ENCODE measurements around the gene CYBB.

DNA sequence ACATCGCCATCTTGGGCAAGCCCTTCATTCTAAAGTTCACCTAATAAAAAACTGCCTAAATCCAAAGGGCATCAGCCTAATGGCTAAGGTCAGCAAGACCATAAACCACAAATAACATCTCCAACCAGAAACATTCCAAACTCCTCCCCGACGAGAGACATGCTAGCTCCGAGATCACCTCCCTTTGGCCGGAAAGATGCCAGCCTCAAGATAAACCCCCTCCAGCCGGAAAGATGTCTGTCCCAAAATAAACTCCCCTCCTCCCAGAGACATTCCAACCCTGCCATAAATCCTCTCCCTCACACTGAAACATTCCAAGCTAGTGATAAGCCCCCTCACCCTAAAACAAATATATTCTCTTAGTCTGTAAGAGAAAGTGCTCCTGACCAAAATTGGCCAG lies 80.9 kb downstream of the CYBB start:
- no peak for TF ChIP-seq POLR2AphosphoS5 (IDR thresholded peaks at IDR 0.05)
- TF ChIP-seq CTCF (IDR thresholded peaks at IDR 0.05): no peak
- TF ChIP-seq POLR2A (IDR thresholded peaks at IDR 0.05): no peak
